GM21390 (cell line): Measurements from ENCODE around the gene SORBS1.

Source experiments
- ATAC-seq: cut with Tn5 transposase; IDR thresholded peaks from one replicate; pipeline ENCODE4 v1.9.1; 2021; ENCODE audit not compliant: unreplicated experiment

The SORBS1 gene

DNA sequence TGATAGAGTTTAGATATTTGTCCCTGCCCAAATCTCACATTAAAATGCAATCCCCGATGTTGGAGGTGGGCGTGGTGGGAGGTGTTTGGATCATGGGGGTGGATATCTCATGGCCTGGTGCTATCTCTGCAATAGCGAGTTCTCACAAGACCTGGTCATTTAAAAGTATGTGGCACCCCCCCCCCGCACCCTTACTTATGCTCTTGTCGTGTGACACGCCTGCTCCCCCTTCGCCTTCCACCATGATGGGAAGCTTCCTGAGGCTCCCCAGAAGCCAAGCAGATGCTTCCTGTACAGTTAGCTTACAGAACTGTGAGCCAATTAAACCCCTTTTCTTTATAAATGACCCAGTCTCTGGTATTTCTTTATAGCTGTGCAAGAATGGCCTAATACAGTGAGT is 118.8 kb downstream of the SORBS1 start:
- no peak for ATAC-seq

DNA sequence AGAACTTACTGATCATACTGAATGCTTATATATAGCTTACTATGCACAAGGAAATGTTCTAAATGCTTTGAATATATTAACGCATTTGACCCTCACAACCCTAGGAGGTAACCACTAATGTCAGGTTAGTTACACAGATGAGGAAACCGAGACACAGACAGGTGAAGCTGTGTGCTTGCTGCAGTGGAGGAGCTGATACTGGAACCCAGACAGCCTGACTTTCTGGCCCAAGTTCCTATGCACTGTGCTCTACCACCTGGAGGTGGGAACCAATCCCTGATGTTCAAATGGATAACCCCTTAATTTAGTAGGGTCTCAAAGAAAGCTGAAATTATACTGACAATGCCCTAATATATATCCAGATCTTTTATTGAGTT is 119.6 kb downstream of the SORBS1 start:
- peak; percentile 21 for ATAC-seq

DNA sequence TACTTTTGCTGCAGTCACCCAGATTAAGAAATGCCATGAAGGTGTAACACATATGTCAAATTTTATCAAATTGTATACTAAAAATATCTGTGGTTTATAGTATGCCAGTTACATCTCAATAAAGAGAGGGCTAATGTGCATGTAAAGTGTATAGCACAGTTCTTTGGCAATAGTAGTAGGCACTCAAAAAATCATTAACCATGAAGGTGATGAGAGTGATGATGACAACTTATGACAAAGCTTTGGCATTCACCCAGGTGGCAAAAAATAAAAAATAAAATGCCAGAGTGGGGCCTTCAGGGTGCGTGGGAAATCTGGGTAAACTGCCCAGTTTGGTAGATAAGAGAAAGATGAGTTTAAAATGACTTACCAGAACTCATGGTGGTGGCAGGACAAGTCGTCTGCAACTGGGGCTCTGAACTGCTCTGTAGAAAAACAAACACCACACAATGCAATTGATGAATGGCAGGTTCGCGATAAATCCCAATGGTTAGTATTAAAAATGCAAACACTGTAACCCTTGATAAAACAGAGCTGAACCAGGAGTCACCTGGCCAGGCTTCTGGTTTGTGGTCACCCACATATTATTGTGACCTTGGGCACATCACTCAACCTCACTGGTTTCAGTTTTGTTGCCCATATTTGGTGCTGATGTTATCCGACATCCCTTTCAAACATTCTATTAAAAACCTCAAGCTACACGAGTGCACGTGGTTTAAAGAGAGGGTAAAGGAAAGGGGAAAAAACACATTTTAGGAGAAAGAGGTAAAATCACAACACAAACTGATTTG is 120.2 kb downstream of the SORBS1 start:
- peak; percentile 88 for ATAC-seq

DNA sequence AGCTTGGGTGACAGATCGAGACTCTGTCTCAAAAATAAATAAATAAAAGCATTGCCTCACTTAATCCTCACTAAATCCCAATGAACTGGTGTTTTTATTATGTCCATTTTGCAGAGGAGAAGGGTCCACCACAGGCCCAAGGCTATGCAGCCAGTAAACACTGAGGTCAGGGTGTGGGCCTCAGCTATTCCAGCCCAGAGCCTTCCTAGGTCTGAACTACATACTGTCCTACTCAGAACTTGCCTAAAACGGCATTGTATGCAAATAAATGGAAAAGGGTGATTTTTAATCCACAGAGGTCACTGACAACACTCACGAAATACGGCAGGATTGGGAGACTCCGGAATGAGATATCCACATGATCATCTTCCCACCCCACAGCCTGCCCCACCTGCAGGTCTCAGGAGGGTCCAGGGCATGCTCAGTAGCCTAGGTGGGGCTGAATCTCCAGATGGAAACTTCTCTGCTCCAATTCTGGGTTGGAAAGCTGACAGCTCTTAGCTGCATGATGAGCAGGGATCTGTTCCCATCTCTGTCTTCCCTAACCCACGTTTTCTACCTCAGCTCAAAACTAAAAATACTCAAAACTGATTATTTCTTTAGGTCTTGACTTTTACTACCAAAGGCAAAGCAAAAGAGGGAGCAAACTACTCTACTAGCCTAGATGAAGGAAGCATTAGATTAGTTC is 121.0 kb downstream of the SORBS1 start:
- ATAC-seq: no peak

DNA sequence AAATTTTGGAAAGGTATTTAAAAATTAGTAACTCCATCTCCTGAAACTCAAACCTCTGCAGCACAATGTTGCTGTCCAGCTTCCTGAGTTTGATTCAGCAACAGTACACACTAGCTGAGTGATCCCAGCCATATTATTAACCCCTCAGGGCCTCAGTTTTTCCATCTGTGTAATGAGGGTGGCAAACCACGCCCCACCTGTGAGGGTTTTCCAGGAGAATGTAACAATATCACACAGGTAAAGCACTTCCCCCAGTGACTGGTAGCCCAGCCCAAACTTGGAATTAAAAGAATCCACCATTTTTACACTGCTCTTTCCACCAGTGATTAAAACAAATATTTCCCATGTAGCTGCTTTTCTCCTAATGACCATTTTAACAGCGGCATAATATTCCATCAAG is 122.4 kb downstream of the SORBS1 start:
- no peak for ATAC-seq

DNA sequence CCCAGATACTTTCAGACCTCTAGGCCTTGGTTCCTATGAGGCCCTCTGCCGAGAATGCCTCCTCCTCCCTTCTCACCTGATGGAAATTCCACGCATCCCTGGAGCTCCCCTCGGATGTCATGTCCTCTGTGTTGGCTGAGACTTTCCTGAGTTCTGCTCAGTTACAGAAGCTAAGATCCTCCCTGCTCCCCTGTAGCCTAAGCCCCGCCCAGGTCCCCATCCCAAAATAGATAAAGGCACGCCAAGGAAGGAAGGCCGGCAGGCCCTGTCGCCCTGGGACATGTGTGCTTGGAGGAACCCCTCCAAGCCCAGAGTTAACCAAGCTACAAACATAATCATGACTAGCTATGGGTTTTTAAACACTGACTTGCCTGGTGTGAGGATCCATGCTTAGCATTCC is 123.5 kb downstream of the SORBS1 start:
- ATAC-seq: no peak

DNA sequence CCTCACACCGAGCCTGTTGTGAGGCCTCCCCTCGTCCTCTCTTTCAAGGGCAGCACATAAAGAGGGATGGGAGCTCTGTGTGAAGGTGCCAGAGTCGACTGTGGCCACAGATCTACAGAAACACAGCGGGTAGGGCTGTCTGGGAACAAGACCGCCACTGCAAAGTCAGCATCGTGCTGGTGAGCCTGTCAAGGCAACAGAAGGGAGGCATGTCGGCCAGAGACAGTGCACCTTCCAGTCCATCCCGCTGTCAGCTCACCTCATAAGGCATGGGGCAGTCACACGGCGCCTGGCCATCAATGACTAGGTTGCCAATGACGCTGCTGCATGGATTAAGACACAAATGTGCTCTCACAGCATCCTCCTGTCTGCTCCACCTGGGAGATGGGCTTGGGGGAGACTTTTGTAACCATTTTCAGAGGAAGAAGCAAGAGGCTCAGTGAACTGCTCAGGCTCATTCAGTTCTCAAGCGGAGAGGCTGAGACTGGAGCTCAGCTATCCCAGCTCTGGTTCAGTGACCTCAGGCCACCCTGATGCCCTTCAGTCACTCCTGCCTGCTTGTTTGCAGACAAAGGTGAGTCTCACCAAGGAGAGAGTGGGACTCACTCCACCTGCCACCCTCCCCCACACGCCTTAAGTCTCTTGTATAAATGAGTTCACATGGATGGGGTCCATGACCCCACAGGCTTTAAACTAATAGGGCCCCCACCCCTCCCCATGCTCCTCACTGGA is 125.5 kb downstream of the SORBS1 start:
- ATAC-seq: no peak

DNA sequence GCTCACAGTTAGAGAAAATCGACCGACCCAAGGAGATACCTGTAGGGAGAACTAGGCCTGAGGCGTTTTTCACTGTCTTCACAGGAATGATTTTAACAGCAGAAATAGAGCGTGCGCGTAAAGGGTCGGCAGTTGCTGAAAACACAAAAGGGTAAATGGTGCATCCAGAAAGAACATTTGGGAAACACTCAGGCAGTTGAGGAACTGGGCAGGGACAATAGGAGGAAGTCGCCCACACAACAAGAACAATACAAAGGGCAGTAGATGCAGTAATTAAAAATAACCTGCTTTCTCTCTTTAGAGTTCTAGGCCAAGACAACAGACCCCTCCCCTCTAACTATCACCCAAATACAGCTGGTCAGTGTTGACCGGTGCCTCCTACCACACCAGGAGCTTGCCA is 126.6 kb downstream of the SORBS1 start:
- ATAC-seq: no peak

DNA sequence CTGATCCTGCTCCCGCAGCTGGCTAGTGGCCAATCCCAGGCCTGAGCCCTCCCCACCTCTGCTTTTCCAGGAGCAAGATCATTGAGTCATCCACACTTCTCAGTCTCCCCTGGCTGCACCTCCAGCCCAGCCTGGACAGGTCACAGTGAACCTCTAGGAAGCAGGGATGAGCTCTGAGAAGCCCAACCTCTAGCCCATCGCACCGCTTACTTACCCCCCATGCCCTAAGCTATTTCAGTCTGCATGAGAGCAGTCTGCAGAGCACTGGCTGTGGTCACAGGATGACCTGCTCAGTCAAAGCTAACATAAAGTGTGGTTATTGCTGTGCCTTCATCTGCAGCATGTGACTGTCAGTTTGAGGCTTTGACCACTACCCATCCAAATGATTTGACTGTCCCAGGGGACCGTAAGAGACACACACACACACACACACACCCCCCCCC is 129.2 kb downstream of the SORBS1 start:
- ATAC-seq: peak; percentile 53

DNA sequence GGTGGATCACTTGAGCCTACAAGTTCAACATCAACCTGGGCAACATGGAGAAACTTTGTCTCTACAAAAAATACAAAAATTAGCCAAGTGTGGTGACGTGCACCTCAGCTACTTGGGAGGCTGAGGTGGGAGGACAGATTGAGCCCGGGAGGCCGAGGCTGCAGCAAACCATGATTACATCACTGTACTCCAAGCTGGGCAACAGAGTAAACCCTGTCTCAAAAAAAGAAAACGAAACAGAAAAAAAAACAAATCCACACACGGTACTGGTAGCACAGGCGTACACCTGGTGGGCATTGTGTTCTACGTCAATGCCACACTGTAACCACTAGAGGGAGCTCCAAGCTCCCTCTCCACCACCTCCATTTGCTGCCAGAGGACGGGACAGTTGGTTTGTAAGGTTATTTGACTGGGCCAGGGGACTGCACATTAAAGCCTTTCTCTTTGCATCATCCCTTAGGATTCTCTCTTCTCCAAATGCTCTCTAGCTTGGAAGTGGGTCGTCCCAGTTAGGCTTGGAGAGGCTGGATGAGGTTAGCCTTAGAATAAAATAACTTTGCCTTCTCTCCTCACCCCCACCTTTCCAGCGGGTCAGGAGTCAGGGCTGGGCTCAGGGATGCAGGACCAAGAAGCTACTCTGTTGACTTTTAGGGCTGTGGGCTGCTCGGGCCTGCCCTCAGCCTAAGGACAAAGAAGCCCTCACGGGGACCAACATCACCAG is 130.8 kb downstream of the SORBS1 start:
- peak; percentile 78 for ATAC-seq

DNA sequence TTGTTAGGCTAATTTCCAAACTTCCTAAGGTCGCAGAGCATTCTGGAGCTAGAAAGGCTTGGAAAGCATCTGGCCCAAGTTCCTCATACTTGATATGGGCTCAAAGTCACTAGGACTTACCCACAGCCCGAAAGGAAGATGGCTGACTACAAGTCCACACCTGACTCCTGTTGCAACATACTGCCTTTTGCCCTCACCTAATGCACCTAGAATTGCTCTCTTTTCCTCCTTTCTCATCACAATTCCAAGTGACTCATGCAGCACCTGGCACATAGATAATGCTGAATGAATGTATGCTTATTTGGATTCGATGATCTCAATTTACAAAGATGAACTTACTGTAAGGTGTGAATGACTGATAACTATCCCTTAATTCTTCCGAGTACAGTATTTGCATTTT is 131.5 kb downstream of the SORBS1 start:
- ATAC-seq: no peak

DNA sequence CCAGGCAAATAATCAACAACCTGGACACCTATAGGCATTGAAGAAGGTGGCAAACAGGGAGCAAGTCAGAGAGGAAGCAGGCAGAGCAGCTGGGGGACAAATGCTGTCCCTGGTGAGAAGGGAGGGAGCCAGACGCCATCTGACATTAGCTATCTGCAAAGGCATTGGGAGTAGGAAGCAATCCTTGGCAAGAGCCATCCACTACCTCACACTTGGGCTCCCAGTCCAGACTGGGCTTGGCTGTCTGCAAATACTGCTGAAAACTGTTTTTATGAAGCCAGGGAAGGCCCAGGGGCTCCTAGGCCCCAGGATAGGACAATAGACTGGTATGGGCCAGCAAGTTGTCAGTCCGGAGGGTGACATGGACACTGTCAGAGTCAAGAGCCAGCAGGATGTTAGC is 132.5 kb downstream of the SORBS1 start:
- ATAC-seq: no peak

DNA sequence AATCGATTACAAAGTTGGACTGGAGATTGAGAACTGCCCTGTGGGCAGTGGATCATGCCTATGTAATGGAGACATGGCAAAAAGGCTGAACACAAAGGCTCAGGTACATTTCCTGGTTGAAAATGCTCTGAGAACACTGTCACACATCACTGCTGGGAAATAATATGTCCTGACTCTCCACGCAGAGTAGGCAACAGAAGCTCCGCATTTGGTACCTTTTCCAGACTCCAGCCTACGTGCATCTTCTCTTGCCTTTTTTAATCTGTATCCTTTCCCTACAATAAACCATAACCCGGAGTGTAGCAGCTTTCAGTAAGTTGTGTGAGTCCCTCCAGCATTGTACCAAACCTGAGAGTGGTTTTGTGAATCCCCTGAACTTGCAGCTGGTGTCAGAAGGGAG is 134.7 kb downstream of the SORBS1 start:
- ATAC-seq: no peak

DNA sequence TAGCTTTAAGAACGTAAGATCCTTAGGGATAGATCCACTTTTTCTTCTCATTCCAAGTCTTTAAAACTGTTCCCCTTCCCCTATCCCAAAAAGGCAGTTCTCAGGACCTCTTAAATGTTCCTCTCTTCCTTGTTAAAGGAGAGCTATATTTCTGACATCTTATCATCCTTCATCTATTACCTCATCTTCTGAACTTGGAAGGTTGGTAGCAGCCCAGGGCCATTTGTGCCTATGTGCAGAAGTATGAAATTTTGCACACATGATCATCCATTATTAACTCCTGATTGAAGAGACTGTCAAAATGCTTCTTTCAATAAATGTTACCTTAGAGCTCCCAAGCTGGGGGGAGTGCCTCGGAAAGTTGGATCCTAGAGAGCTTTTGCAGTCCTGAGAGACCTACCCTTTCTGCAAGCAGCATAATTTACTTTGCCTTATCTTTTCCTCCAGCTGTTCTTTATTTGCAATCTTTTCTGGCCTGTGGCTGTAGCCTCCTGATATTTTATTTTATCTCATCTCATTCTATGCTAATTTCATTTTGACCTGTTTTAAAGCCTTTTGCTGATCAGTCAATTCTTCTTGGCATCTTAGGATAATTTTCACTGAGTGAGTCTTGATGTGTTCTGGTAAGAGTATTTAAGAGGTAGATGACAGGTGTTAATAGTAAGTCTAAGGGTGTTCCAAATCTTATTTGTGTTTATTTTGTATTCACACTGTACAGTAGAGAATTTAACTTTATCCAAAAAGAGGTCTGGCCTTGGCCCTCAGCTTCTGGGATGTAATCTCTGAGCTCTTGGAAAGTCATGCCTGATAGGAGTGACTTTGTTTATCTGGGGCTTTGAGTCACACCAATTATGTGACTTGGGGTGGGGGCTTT is 135.3 kb downstream of the SORBS1 start:
- ATAC-seq: no peak

DNA sequence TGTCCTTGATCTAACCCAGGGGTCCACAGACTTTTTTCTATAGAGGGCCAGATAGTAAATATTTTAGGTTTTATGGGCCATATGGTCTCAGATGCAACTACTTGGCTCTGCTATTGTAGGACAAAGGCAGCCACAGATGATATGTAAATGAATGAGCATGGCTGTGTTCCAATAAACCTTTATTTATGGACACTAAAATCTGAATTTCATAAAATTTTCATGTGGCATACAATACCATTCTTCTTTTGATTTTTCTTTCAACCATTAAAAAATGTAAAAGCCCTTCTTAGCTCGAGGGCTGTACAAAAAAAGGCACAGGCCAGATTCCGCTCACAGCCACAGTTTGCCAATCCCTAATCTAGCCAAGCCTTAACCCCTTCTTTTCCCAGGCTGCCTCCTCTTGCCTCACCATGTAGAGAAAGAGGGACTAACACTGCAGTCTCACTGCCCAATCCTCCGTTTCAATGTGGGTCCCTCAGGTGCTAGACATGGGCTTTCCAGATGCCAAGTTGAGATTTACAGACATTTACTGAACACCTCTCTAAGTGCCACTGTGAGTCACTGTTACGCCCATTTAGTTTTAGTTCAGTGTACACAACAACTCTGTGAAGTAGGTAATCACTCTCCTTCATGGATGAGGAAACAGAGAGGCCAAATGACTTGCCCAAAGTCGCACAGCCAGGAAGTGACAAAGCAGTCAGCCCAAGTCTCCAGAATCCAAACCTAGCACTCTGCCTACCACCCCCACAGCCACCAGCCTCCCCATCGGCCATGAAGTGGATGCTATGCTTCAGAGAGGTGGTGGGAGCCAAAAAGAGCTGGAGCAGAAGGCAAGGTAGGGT is 137.8 kb downstream of the SORBS1 start:
- no peak for ATAC-seq

DNA sequence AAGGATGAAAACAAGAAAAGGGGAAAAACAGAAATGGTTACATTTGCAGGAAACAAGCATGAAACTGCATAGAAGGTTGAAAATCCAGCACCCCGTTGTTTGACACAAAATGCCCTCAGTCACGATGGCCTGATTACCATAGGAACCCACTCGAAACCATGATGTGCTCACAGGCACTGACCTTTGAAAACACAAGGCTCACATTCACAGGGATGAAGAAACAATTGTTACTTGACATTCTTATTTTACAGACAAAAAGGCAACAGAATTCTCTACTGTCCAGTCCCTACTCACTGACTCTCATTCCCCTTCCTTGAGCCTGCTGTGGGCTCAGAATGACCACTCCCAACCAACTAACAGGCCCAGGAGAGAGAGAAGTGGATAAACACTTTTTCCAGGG is 138.9 kb downstream of the SORBS1 start:
- ATAC-seq: no peak

DNA sequence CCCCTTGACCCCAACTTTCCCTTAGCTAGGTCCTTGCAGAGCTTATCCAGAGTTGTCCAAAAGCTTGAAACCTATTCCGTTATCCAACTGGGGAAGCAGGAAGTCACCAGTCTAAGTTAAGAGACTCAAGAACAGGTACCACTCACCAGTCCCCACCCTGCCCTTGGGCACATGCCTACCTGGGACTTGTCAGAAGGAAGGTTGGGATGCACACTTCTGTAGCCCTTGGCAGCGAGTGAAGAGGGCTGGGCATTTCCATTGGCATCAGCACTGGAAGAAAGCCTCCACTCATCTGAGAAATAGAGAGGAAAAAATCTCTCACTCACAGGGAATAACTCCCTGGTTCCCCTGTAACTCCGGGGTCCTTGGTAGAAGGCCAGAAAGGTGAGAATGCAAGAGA is 139.4 kb downstream of the SORBS1 start:
- no peak for ATAC-seq

DNA sequence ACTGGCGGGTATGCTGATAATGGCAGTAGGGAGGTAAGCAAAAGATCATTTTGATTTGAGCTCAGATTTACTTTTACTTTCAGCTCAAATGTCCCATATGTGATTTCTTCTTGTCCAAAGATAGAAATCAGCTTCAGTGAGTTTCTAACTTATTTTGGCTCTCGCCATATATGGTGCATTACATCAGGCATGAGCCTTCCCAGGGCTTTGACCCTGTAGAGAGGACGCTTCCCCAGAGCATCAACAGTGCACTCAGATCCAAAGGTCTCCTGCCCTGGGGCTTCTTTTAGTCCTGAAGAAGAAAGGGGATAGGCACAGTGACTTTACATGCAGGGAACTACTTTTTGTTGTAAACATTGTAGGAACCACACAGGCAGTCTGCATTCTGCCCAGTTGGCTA is 141.8 kb downstream of the SORBS1 start:
- no peak for ATAC-seq

DNA sequence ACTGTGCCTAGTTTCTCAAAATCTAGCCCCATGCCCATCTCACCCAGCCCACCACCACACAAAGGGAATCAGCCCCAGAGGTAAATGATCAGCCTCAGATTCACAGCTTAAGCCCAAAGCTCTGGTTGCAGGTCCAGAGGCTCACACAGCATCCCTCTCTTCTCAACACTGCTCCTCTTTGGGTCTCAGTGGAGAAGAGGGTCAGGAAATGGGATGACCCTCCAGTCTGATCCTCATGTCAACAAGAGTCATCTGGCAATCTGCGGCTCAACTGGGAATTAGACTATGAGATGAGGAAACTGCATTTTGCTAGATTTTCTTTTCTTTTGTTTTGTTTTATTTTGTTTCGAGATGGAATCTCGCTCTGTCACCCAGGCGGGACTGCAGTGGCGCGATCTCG is 144.2 kb downstream of the SORBS1 start:
- no peak for ATAC-seq
